ENCODE measurements around the gene ARFGEF3. TPM values are rescaled to one million over a fixed set of nuclear protein-coding genes. Genes with fewer than 3 reads are reported as not detected.
A peak's percentile ranks its signal among the peaks of the same experiment; 100 is the strongest.

ARFGEF3 gene
- polyA plus RNA-seq, 10 donors, result 0.76 to 2.6 (median 1.6) TPM

- peak in 2 of 3 donors; percentile 20 to 54 for DNase-seq
Measured at GRCh38 chr6:138240476-138241245, 78.9 kb downstream of the ARFGEF3 start.

- DNase-seq, result no peak
Measured at GRCh38 chr6:138241381-138241780, 79.6 kb downstream of the ARFGEF3 start.

GRCh38 chr6:138241934-138242333 is 80.2 kb downstream of the ARFGEF3 start:
- no peak for DNase-seq

GRCh38 chr6:138242987-138243592 is 81.4 kb downstream of the ARFGEF3 start:
- no peak for DNase-seq

- no peak for DNase-seq
Measured at GRCh38 chr6:138245751-138246150, 84.0 kb downstream of the ARFGEF3 start.

- no peak for DNase-seq
Measured at GRCh38 chr6:138246650-138247440, 85.1 kb downstream of the ARFGEF3 start.

- no peak for DNase-seq
Measured at GRCh38 chr6:138248011-138248410, 86.3 kb downstream of the ARFGEF3 start.

- DNase-seq, result no peak
Measured at GRCh38 chr6:138248878-138249277, 87.1 kb downstream of the ARFGEF3 start.

GRCh38 chr6:138250053-138250452 is 88.3 kb downstream of the ARFGEF3 start:
- DNase-seq, result no peak

- DNase-seq, result peak; percentile 24 to 56 (median 49)
Measured at GRCh38 chr6:138250513-138251247, 88.9 kb downstream of the ARFGEF3 start.

- no peak for DNase-seq
Measured at GRCh38 chr6:138253731-138254130, 92.0 kb downstream of the ARFGEF3 start.

- DNase-seq, result no peak
Measured at GRCh38 chr6:138255443-138255842, 93.7 kb downstream of the ARFGEF3 start.

GRCh38 chr6:138257638-138258040 is 95.9 kb downstream of the ARFGEF3 start:
- no peak for DNase-seq

GRCh38 chr6:138258197-138258596 is 96.5 kb downstream of the ARFGEF3 start:
- DNase-seq, result no peak

- no peak for DNase-seq
Measured at GRCh38 chr6:138258991-138259390, 97.3 kb downstream of the ARFGEF3 start.

- DNase-seq, result peak; percentile 25 to 57 (median 41)
Measured at GRCh38 chr6:138261116-138261780, 99.5 kb downstream of the ARFGEF3 start.

- no peak for DNase-seq
Measured at GRCh38 chr6:138263963-138264362, 102.2 kb downstream of the ARFGEF3 start.

GRCh38 chr6:138264372-138264880 is 102.7 kb downstream of the ARFGEF3 start:
- DNase-seq, result no peak

GRCh38 chr6:138266095-138266494 is 104.4 kb downstream of the ARFGEF3 start:
- DNase-seq, result no peak

GRCh38 chr6:138267971-138268895 is 106.5 kb downstream of the ARFGEF3 start:
- no peak for DNase-seq

Data from muscle of back (tissue), 11 donors.